SK-N-MC (cell line): ENCODE data around the gene SLC66A1.
"Not testable (repeated sequence)": the region's sequence is repeated elsewhere in the genome, so short reads cannot be mapped to it uniquely, and the experiment has no call there.

Experiments
- DNase-seq: peaks from one replicate; pipeline ENCODE4 v3.0.0-alpha.2; 2011; ENCODE audit warnings: low read depth, low spot score
- H3K27ac ChIP-seq: fragments of 200-600 bp; sonication (generic); 2 replicates; pipeline ENCODE4 v1.5.1; 2016; ENCODE audit warnings: mixed run types
- H3K36me3 ChIP-seq: fragments of 200-600 bp; sonication (generic); 2 replicates; pipeline ENCODE4 v1.6.1; 2017; ENCODE audit warnings: antibody characterized with exemption, low read length, mixed read lengths; ENCODE audit not compliant: insufficient read depth
- H3K4me3 ChIP-seq: fragments of 200-600 bp; sonication (generic); 2 replicates; pipeline ENCODE4 v1.5.1; 2016
- H3K9ac ChIP-seq: fragments of 200-600 bp; sonication (generic); 2 replicates; pipeline ENCODE4 v1.8.0; 2017; ENCODE audit warnings: mixed run types, mixed read lengths; ENCODE audit not compliant: insufficient read length
- H3K9me3 ChIP-seq: fragments of 200-600 bp; sonication (generic); 2 replicates; pipeline ENCODE4 v1.6.1; 2017; ENCODE audit warnings: low read depth, mild to moderate bottlenecking, antibody characterized with exemption, low read length, moderate library complexity, mixed read lengths
- EZH2 ChIP-seq: fragments of 200-600 bp; sonication (generic); IDR thresholded peaks from one replicate; pipeline ENCODE4 v1.6.1; 2017; ENCODE audit warnings: antibody characterized with exemption
- FOXP2 ChIP-seq: optimal IDR thresholded peaks from 2 replicates; pipeline ENCODE3; 2011; ENCODE audit warnings: mild to moderate bottlenecking, moderate library complexity; ENCODE audit not compliant: insufficient read depth; ENCODE audit errors: extremely low read length, control extremely low read depth
- POLR2AphosphoS5 ChIP-seq: IDR thresholded peaks from 2 replicates; pipeline ENCODE4 v1.6.1; 2012; ENCODE audit warnings: mild to moderate bottlenecking, low read depth, low read length, borderline replicate concordance

Gene SLC66A1

GRCh38 chr1:19300211-19300610 lies 11.9 kb upstream of the SLC66A1 start:
- Histone ChIP-seq H3K9ac (no peak overlapping the region), H3K4me3 (no peak overlapping the region), H3K36me3 (peaks cover 35% of the 10 kb centered on the region), H3K9me3 (no peaks in the 10 kb centered on the region), H3K27ac (no peak overlapping the region)
- DNase-seq, result no peak
- TF ChIP-seq EZH2 (no peak), FOXP2 (no peak), POLR2AphosphoS5 (no peak; the same call in 1 of the 2 replicates)

GRCh38 chr1:19304081-19304480 lies 8.0 kb upstream of the SLC66A1 start:
- H3K36me3 ChIP-seq, result peaks cover 66% of the 10 kb centered on the region
- DNase-seq, H3K9ac ChIP-seq, H3K4me3 ChIP-seq, H3K27ac ChIP-seq, H3K9me3 ChIP-seq: not testable (repeated sequence)

GRCh38 chr1:19305880-19306279 lies 6.2 kb upstream of the SLC66A1 start:
- H3K36me3 ChIP-seq, result peaks cover 69% of the 10 kb centered on the region
- H3K9me3 ChIP-seq, result no peaks in the 10 kb centered on the region
- no peak for DNase-seq
- no peak for TF ChIP-seq FOXP2
- no peak for TF ChIP-seq POLR2AphosphoS5
- no peak for TF ChIP-seq EZH2
- H3K27ac ChIP-seq, result no peak overlapping the region
- no peak overlapping the region for H3K4me3 ChIP-seq
- no peak overlapping the region for H3K9ac ChIP-seq

GRCh38 chr1:19306941-19307340 lies 5.2 kb upstream of the SLC66A1 start:
- no peak for DNase-seq
- Histone ChIP-seq H3K36me3 (peaks cover 67% of the 10 kb centered on the region), H3K9me3 (no peaks in the 10 kb centered on the region), H3K4me3 (no peak overlapping the region), H3K9ac (no peak overlapping the region), H3K27ac (no peak overlapping the region)
- no peak for TF ChIP-seq EZH2
- no peak for TF ChIP-seq POLR2AphosphoS5
- no peak for TF ChIP-seq FOXP2

- no peak overlapping the region for H3K27ac ChIP-seq
- TF ChIP-seq FOXP2 (no peak), EZH2 (no peak), POLR2AphosphoS5 (no peak)
- H3K36me3 ChIP-seq, result peaks cover 59% of the 10 kb centered on the region
- H3K9me3 ChIP-seq, result no peaks in the 10 kb centered on the region
- no peak overlapping the region for H3K4me3 ChIP-seq
- H3K9ac ChIP-seq, result no peak overlapping the region
- DNase-seq, result no peak
These were observed 4.2 kb upstream of the SLC66A1 start for GRCh38 chr1:19307794-19308508.

- Histone ChIP-seq H3K27ac (no peak overlapping the region), H3K9ac (no peak overlapping the region), H3K9me3 (no peaks in the 10 kb centered on the region), H3K36me3 (peaks cover 53% of the 10 kb centered on the region), H3K4me3 (no peak overlapping the region)
- no peak for DNase-seq
- no peak for TF ChIP-seq EZH2
- no peak for TF ChIP-seq POLR2AphosphoS5
- TF ChIP-seq FOXP2, result no peak
These were observed 3.6 kb upstream of the SLC66A1 start for GRCh38 chr1:19308509-19308907.

- H3K9me3 ChIP-seq, result no peaks in the 10 kb centered on the region
- H3K36me3 ChIP-seq, result peaks cover 46% of the 10 kb centered on the region
- no peak overlapping the region for H3K4me3 ChIP-seq
- no peak overlapping the region for H3K27ac ChIP-seq
- no peak overlapping the region for H3K9ac ChIP-seq
- DNase-seq, result no peak
- TF ChIP-seq POLR2AphosphoS5 (no peak), EZH2 (no peak), FOXP2 (no peak)
These were observed 2.9 kb upstream of the SLC66A1 start for GRCh38 chr1:19309123-19309813.

- no peak overlapping the region for H3K27ac ChIP-seq
- H3K9ac ChIP-seq, result no peak overlapping the region
- TF ChIP-seq FOXP2, result no peak
- no peak for TF ChIP-seq EZH2
- no peak for TF ChIP-seq POLR2AphosphoS5
- H3K9me3 ChIP-seq, result no peaks in the 10 kb centered on the region
- DNase-seq, result no peak
- H3K36me3 ChIP-seq, result peaks cover 38% of the 10 kb centered on the region
- no peak overlapping the region for H3K4me3 ChIP-seq
These were observed 2.1 kb upstream of the SLC66A1 start for GRCh38 chr1:19310061-19310460.
